ENCODE data around the gene CLEC10A. TPM values are rescaled to one million over a fixed set of nuclear protein-coding genes. Genes with fewer than 3 reads are reported as not detected.
"Not testable (repeated sequence)": the region's sequence is repeated elsewhere in the genome, so short reads cannot be mapped to it uniquely, and the experiment has no call there.

CLEC10A gene, protein sequence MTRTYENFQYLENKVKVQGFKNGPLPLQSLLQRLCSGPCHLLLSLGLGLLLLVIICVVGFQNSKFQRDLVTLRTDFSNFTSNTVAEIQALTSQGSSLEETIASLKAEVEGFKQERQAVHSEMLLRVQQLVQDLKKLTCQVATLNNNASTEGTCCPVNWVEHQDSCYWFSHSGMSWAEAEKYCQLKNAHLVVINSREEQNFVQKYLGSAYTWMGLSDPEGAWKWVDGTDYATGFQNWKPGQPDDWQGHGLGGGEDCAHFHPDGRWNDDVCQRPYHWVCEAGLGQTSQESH
- total RNA-seq: under 1 TPM; 0.69 to 0.77 TPM
- under 1 TPM; 0.17 to 0.29 TPM for polyA plus RNA-seq (ENCODE audit: insufficient read length in 2 of 2)
- long read RNA-seq, donor 1: 0 reads
- long read RNA-seq, donor 2: 0 reads
- long read RNA-seq, donor 3: 0 reads
- long read RNA-seq, donor 4, partial matches to known transcripts: 0 of 2 reads
- long read RNA-seq, donor 4, other reads (novel, unspliced or antisense): 0 of 2 reads

- H3K27ac ChIP-seq (ENCODE audit: low read depth, low read length): no peak within 1 kb of the TSS
- no peak within 1 kb of the TSS for H3K4me3 ChIP-seq (ENCODE audit: low read depth, low read length)
- no peaks in the 10 kb centered on the region for H3K4me1 ChIP-seq (ENCODE audit: control insufficient read depth, insufficient read depth, low read length)
- 88% methylated on average over 8 of the region's 15 CpGs for WGBS (ENCODE audit: insufficient coverage)
- no peaks in the 10 kb centered on the region for H3K36me3 ChIP-seq (ENCODE audit: control insufficient read depth, insufficient read depth, low read length)
- no peak for DNase-seq (ENCODE audit: low read depth in 4 of 6, low spot score in 6 of 6)
- H3K9me3 ChIP-seq (ENCODE audit: control insufficient read depth, insufficient read depth, low read length): no peaks in the 10 kb centered on the region
- H3K27me3 ChIP-seq (ENCODE audit: control insufficient read depth, insufficient read depth, low read length): no peaks in the 10 kb centered on the region
Observed at GRCh38 chr17:7079581-7080455, at the start of gene CLEC10A. CLEC10A (minus strand) TSS chr17:7080251; CDS start chr17:7078812, 1,439 bp downstream.

- DNase-seq (ENCODE audit: low read depth in 4 of 6, low spot score in 6 of 6): no peak
- H3K4me1 ChIP-seq (ENCODE audit: control insufficient read depth, insufficient read depth, low read length): peaks cover 16% of the 10 kb centered on the region
- H3K27me3 ChIP-seq (ENCODE audit: control insufficient read depth, insufficient read depth, low read length): peaks cover 12% of the 10 kb centered on the region
- no peak overlapping the region for H3K27ac ChIP-seq (ENCODE audit: low read depth, low read length)
- H3K4me3 ChIP-seq (ENCODE audit: low read depth, low read length): no peak overlapping the region
- no peaks in the 10 kb centered on the region for H3K9me3 ChIP-seq (ENCODE audit: control insufficient read depth, insufficient read depth, low read length)
- H3K36me3 ChIP-seq (ENCODE audit: control insufficient read depth, insufficient read depth, low read length): no peaks in the 10 kb centered on the region
- WGBS (ENCODE audit: insufficient coverage): 97% methylated on average over 5 of the region's 8 CpGs
Observed at GRCh38 chr17:7129311-7129710, 49.3 kb upstream of the CLEC10A start.

DNA sequence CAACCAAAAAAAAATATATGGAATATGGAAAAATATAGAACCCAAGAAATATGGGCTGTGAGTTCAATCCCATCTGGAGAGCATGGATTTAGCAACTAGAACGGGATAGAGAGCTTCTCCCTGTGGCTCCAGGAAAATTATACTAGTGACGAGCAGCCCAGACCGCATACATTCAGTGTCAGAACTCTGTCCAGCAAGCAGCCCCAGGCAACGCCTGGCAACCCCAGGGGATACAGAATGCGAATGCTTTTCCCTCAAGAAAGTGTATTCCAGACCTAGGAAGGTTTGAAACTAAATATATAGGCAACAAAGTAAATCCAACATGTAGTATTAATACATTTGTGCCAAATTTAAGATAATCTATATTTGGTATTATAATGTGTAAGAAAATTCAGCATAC, 48.1 kb upstream of the CLEC10A start:
- 39% methylated on average over 3 of the region's 5 CpGs for WGBS (ENCODE audit: insufficient coverage)
- DNase-seq (ENCODE audit: low read depth in 4 of 6, low spot score in 6 of 6): no peak

DNA sequence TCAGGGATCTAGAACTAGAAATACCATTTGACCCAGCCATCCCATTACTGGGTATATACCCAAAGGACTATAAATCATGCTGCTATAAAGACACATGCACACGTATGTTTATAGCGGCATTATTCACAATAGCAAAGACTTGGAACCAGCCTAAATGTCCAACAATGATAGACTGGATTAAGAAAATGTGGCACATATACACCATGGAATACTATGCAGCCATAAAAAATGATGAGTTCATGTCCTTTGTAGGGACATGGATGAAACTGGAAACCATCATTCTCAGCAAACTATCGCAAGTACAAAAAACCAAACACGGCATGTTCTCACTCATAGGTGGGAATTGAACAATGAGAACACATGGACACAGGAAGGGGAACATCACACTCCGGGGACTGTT, 47.5 kb upstream of the CLEC10A start:
- H3K27ac ChIP-seq (ENCODE audit: low read depth, low read length); H3K4me3 ChIP-seq (ENCODE audit: low read depth, low read length); H3K36me3 ChIP-seq (ENCODE audit: control insufficient read depth, insufficient read depth, low read length); H3K4me1 ChIP-seq (ENCODE audit: control insufficient read depth, insufficient read depth, low read length); H3K9me3 ChIP-seq (ENCODE audit: control insufficient read depth, insufficient read depth, low read length); H3K27me3 ChIP-seq (ENCODE audit: control insufficient read depth, insufficient read depth, low read length); DNase-seq (ENCODE audit: low read depth in 4 of 6, low spot score in 6 of 6): not testable (repeated sequence)
- no CpG with 5 or more reads among the region's 5 CpGs for WGBS (ENCODE audit: insufficient coverage)

More for the DNA sequence above, 48.1 kb upstream of the CLEC10A start:
- Histone ChIP-seq H3K4me3 (ENCODE audit: low read depth, low read length) (no peak overlapping the region), H3K36me3 (ENCODE audit: control insufficient read depth, insufficient read depth, low read length) (no peaks in the 10 kb centered on the region), H3K4me1 (ENCODE audit: control insufficient read depth, insufficient read depth, low read length) (peaks cover 11% of the 10 kb centered on the region), H3K9me3 (ENCODE audit: control insufficient read depth, insufficient read depth, low read length) (no peaks in the 10 kb centered on the region), H3K27ac (ENCODE audit: low read depth, low read length) (no peak overlapping the region), H3K27me3 (ENCODE audit: control insufficient read depth, insufficient read depth, low read length) (peaks cover 4% of the 10 kb centered on the region)

- not testable (repeated sequence) for DNase-seq (ENCODE audit: low read depth in 4 of 6, low spot score in 6 of 6); H3K9me3 ChIP-seq (ENCODE audit: control insufficient read depth, insufficient read depth, low read length); H3K4me1 ChIP-seq (ENCODE audit: control insufficient read depth, insufficient read depth, low read length); H3K4me3 ChIP-seq (ENCODE audit: low read depth, low read length); H3K27ac ChIP-seq (ENCODE audit: low read depth, low read length); H3K27me3 ChIP-seq (ENCODE audit: control insufficient read depth, insufficient read depth, low read length); H3K36me3 ChIP-seq (ENCODE audit: control insufficient read depth, insufficient read depth, low read length)
- 94% methylated on average over 3 of the region's 12 CpGs for WGBS (ENCODE audit: insufficient coverage)
Observed at GRCh38 chr17:7126386-7126785, 46.3 kb upstream of the CLEC10A start.

- no peak for DNase-seq (ENCODE audit: low read depth in 4 of 6, low spot score in 6 of 6)
- Histone ChIP-seq H3K27me3 (ENCODE audit: control insufficient read depth, insufficient read depth, low read length) (no peaks in the 10 kb centered on the region), H3K4me3 (ENCODE audit: low read depth, low read length) (no peak overlapping the region), H3K9me3 (ENCODE audit: control insufficient read depth, insufficient read depth, low read length) (no peaks in the 10 kb centered on the region), H3K36me3 (ENCODE audit: control insufficient read depth, insufficient read depth, low read length) (no peaks in the 10 kb centered on the region), H3K4me1 (ENCODE audit: control insufficient read depth, insufficient read depth, low read length) (peaks cover 7% of the 10 kb centered on the region), H3K27ac (ENCODE audit: low read depth, low read length) (no peak overlapping the region)
- WGBS (ENCODE audit: insufficient coverage): 100% methylated on average over 2 of the region's 5 CpGs
Observed at GRCh38 chr17:7124923-7125322, 44.9 kb upstream of the CLEC10A start.

- H3K4me1 ChIP-seq (ENCODE audit: control insufficient read depth, insufficient read depth, low read length): peaks cover 7% of the 10 kb centered on the region
- no peak for DNase-seq (ENCODE audit: low read depth in 4 of 6, low spot score in 6 of 6)
- 85% methylated on average over 3 of the region's 4 CpGs for WGBS (ENCODE audit: insufficient coverage)
- no peaks in the 10 kb centered on the region for H3K9me3 ChIP-seq (ENCODE audit: control insufficient read depth, insufficient read depth, low read length)
- no peaks in the 10 kb centered on the region for H3K36me3 ChIP-seq (ENCODE audit: control insufficient read depth, insufficient read depth, low read length)
- H3K27me3 ChIP-seq (ENCODE audit: control insufficient read depth, insufficient read depth, low read length): no peaks in the 10 kb centered on the region
- no peak overlapping the region for H3K4me3 ChIP-seq (ENCODE audit: low read depth, low read length)
- no peak overlapping the region for H3K27ac ChIP-seq (ENCODE audit: low read depth, low read length)
Observed at GRCh38 chr17:7123844-7124243, 43.8 kb upstream of the CLEC10A start.

DNA sequence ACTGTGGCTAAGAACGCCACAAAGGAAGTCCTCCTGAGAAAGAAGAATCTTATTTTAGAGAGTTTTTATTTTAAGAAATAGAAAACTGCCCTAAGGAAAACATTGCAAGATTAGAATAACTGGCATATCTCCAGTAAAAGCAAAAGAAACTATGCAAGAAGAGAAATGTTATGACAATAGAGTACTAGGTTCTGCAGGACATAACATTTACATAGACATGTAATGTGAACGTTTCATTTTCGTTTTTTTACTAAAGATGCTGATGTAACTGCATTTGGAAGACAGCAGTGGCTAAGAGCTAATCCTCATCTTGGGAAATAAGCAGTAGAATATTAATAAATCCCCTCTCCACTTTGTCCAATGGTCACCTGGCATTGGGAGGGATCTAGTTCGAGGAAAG, 42.3 kb upstream of the CLEC10A start:
- Histone ChIP-seq H3K27ac (ENCODE audit: low read depth, low read length) (no peak overlapping the region), H3K36me3 (ENCODE audit: control insufficient read depth, insufficient read depth, low read length) (no peaks in the 10 kb centered on the region), H3K9me3 (ENCODE audit: control insufficient read depth, insufficient read depth, low read length) (no peaks in the 10 kb centered on the region), H3K4me3 (ENCODE audit: low read depth, low read length) (no peak overlapping the region), H3K27me3 (ENCODE audit: control insufficient read depth, insufficient read depth, low read length) (no peaks in the 10 kb centered on the region), H3K4me1 (ENCODE audit: control insufficient read depth, insufficient read depth, low read length) (peaks cover 7% of the 10 kb centered on the region)
- DNase-seq (ENCODE audit: low read depth in 4 of 6, low spot score in 6 of 6): no peak
- no CpG with 5 or more reads among the region's 4 CpGs for WGBS (ENCODE audit: insufficient coverage)

DNA sequence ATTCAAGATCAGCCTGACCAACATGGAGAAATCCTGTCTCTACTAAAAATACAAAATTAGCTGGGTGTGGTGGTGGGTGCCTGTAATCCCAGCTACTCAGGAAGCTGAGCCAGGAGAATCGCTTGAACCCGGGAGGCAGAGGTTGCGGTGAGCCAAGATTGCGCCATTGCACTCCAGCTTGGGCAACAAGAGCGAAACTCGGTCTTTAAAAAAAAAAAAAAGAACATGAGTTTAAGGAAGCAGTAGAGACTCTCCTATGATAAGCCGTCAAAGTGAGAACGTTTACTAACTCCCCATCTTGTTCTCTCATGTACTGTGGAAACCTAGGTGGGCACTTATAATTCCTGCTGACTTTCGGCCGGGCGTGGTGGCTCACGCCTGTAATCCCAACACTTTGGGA, 40.6 kb upstream of the CLEC10A start:
- 78% methylated on average over 10 of the region's 12 CpGs for WGBS (ENCODE audit: insufficient coverage)
- not testable (repeated sequence) for H3K4me3 ChIP-seq (ENCODE audit: low read depth, low read length); H3K36me3 ChIP-seq (ENCODE audit: control insufficient read depth, insufficient read depth, low read length); H3K27ac ChIP-seq (ENCODE audit: low read depth, low read length); DNase-seq (ENCODE audit: low read depth in 4 of 6, low spot score in 6 of 6); H3K9me3 ChIP-seq (ENCODE audit: control insufficient read depth, insufficient read depth, low read length); H3K27me3 ChIP-seq (ENCODE audit: control insufficient read depth, insufficient read depth, low read length); H3K4me1 ChIP-seq (ENCODE audit: control insufficient read depth, insufficient read depth, low read length)

Measured in spinal cord (tissue), 10 donors.